ENCODE results near the gene EDARADD.

DNA sequence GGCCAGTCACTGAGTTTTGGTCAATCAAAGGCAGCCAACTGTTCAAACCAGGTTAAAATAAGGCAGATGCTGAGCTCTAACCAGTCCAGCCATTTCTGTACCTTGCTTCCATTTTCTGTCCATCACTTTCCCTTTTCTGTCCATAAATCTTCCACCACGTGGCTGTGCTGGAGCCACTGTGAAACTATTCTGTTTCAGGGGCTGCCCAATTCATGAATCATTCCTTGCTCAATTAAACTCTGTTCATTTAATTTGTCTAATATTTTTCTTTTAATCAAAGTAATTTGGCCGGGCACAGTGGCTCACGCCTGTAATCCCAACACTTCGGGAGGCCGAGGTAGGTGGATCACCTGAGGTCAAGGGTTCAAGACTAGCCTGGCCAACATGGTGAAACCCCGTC, 107.0 kb downstream of the EDARADD start:
- TF ChIP-seq, protein P1, sequence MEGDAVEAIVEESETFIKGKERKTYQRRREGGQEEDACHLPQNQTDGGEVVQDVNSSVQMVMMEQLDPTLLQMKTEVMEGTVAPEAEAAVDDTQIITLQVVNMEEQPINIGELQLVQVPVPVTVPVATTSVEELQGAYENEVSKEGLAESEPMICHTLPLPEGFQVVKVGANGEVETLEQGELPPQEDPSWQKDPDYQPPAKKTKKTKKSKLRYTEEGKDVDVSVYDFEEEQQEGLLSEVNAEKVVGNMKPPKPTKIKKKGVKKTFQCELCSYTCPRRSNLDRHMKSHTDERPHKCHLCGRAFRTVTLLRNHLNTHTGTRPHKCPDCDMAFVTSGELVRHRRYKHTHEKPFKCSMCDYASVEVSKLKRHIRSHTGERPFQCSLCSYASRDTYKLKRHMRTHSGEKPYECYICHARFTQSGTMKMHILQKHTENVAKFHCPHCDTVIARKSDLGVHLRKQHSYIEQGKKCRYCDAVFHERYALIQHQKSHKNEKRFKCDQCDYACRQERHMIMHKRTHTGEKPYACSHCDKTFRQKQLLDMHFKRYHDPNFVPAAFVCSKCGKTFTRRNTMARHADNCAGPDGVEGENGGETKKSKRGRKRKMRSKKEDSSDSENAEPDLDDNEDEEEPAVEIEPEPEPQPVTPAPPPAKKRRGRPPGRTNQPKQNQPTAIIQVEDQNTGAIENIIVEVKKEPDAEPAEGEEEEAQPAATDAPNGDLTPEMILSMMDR (IDR thresholded peaks at IDR 0.05), result no peak
- no peak for TF ChIP-seq POLR2AphosphoS5 (IDR thresholded peaks at IDR 0.05)
